Measurements from ENCODE around the gene ZNF701. TPM values are rescaled to one million over a fixed set of nuclear protein-coding genes. Genes with fewer than 3 reads are reported as not detected.
"Not testable (repeated sequence)": the region's sequence is repeated elsewhere in the genome, so short reads cannot be mapped to it uniquely, and the experiment has no call there.

ZNF701 gene
- total and polyA plus RNA-seq, 7 donors: 2.0 to 10.5 (median 6.4) TPM

- H3K9me3 ChIP-seq: peaks cover 21% of the 10 kb centered on the region
Measured at GRCh38 chr19:52613299-52613906, 43.3 kb downstream of the ZNF701 start.

GRCh38 chr19:52621376-52621775 is 51.3 kb downstream of the ZNF701 start:
- Histone ChIP-seq H3K36me3 (ENCODE audit: insufficient read depth in 1 of 2, low read depth in 1 of 2) (peaks cover 4 to 12% of the 10 kb centered on the region in 2 donors), H3K4me3 (no peak overlapping the region), H3K27ac (no peak overlapping the region), H3K9me3 (no peaks in the 10 kb centered on the region), H3K27me3 (ENCODE audit: insufficient read depth in 3 of 3, low read length in 2 of 3) (no peaks in the 10 kb centered on the region), H3K4me1 (no peaks in the 10 kb centered on the region)
- no peak for TF ChIP-seq CTCF (IDR thresholded peaks at IDR 0.05)
- ATAC-seq: no peak
- no peak for DNase-seq
- 91 to 93% (median 92%) methylated on average over 3 of the region's 3 CpGs for WGBS, 3 donors
- intact Hi-C loops (cut with DNase I): no loop called here

More at GRCh38 chr19:52613299-52613906, 43.3 kb downstream of the ZNF701 start:
- TF ChIP-seq CTCF (IDR thresholded peaks at IDR 0.05): no peak
- 98 to 99% (median 98%) methylated on average over 5 of the region's 5 CpGs for WGBS, 3 donors
- intact Hi-C loops (cut with DNase I): no loop called here
- no peak overlapping the region for H3K27ac ChIP-seq
- no peak overlapping the region for H3K4me3 ChIP-seq
- H3K27me3 ChIP-seq (ENCODE audit: insufficient read depth in 3 of 3, low read length in 2 of 3): no peaks in the 10 kb centered on the region
- H3K4me1 ChIP-seq: no peaks in the 10 kb centered on the region
- ATAC-seq (no peak), DNase-seq (no peak)
- peaks cover 0 to 27% of the 10 kb centered on the region in 2 donors for H3K36me3 ChIP-seq (ENCODE audit: insufficient read depth in 1 of 2, low read depth in 1 of 2)

GRCh38 chr19:52622261-52622660 is 52.2 kb downstream of the ZNF701 start:
- no peaks in the 10 kb centered on the region for H3K4me1 ChIP-seq
- intact Hi-C loops (cut with DNase I): no loop called here
- no peak overlapping the region for H3K4me3 ChIP-seq
- no peak for ATAC-seq
- DNase-seq: no peak
- TF ChIP-seq CTCF (IDR thresholded peaks at IDR 0.05): no peak
- no peaks in the 10 kb centered on the region for H3K27me3 ChIP-seq (ENCODE audit: insufficient read depth in 3 of 3, low read length in 2 of 3)
- 55 to 72% (median 62%) methylated on average over 2 of the region's 2 CpGs for WGBS, 3 donors
- no peak overlapping the region for H3K27ac ChIP-seq
- no peaks in the 10 kb centered on the region for H3K9me3 ChIP-seq
- H3K36me3 ChIP-seq (ENCODE audit: insufficient read depth in 1 of 2, low read depth in 1 of 2): peaks cover 4 to 10% of the 10 kb centered on the region in 2 donors

GRCh38 chr19:52626915-52627314 is 56.8 kb downstream of the ZNF701 start:
- no peaks in the 10 kb centered on the region for H3K4me1 ChIP-seq
- H3K36me3 ChIP-seq (ENCODE audit: insufficient read depth in 1 of 2, low read depth in 1 of 2): peaks cover 0 to 4% of the 10 kb centered on the region in 2 donors
- H3K27me3 ChIP-seq (ENCODE audit: insufficient read depth in 3 of 3, low read length in 2 of 3): no peaks in the 10 kb centered on the region
- no peak for TF ChIP-seq CTCF (IDR thresholded peaks at IDR 0.05)
- DNase-seq (no peak), ATAC-seq (no peak)
- intact Hi-C loops (cut with DNase I): no loop called here
- no peak overlapping the region for H3K27ac ChIP-seq
- H3K4me3 ChIP-seq: no peak overlapping the region
- H3K9me3 ChIP-seq: no peaks in the 10 kb centered on the region
- WGBS, 3 donors: 88 to 98% (median 89%) methylated on average over 5 of the region's 5 CpGs

- ATAC-seq; H3K36me3 ChIP-seq (ENCODE audit: insufficient read depth in 1 of 2, low read depth in 1 of 2); H3K9me3 ChIP-seq; intact Hi-C loops (cut with DNase I); H3K27me3 ChIP-seq (ENCODE audit: insufficient read depth in 3 of 3, low read length in 2 of 3); H3K4me1 ChIP-seq; H3K4me3 ChIP-seq; DNase-seq; H3K27ac ChIP-seq: not testable (repeated sequence)
- WGBS, 3 donors: 71 to 99% (median 98%) methylated on average over 3 of the region's 3 CpGs
Measured at GRCh38 chr19:52627441-52627840, 57.4 kb downstream of the ZNF701 start.
